Activated T-helper 2 cell treated with anti-CD3 and anti-CD28 coated beads, Interferon-gamma antibody, Interleukin-2, Interleukin-4, amounts not matched to agents 10 μg/mL and 5 μg/mL and 100 μg/mL, durations not matched to agents 14 hours and 24 hours and 36 hours (primary cell): ENCODE data around the gene ACADVL. TPM values are rescaled to one million over a fixed set of nuclear protein-coding genes. Genes with fewer than 3 reads are reported as not detected.
"Not testable (repeated sequence)": the region's sequence is repeated elsewhere in the genome, so short reads cannot be mapped to it uniquely, and the experiment has no call there.

Experiments
- DNase-seq: peaks from one replicate; pipeline ENCODE4 v3.0.0; 2021; ENCODE audit warnings: low spot score
- H3K27ac Mint-ChIP-seq: one replicate; pipeline ENCODE4 v1.8.0; 2021; ENCODE audit warnings: mixed read lengths
- H3K27me3 Mint-ChIP-seq: one replicate; pipeline ENCODE4 v1.8.0; 2021; ENCODE audit warnings: low read depth, mixed read lengths
- H3K36me3 Mint-ChIP-seq: one replicate; pipeline ENCODE4 v1.8.0; 2021; ENCODE audit warnings: low read depth, mixed read lengths
- H3K4me1 Mint-ChIP-seq: one replicate; pipeline ENCODE4 v1.8.0; 2021; ENCODE audit warnings: low read depth, mixed read lengths
- H3K4me3 Mint-ChIP-seq: one replicate; pipeline ENCODE4 v1.8.0; 2021; ENCODE audit warnings: low read depth, mild to moderate bottlenecking, moderate library complexity, mixed read lengths
- H3K9me3 Mint-ChIP-seq: one replicate; pipeline ENCODE4 v1.8.0; 2021; ENCODE audit warnings: mixed read lengths
- intact Hi-C: fragments of 100-400 bp; cut with micrococcal nuclease; formaldehyde crosslinking; loops from one replicate; pipeline ENCODE4 v1.15.1; 2023
- total RNA-seq: library from RNA; stranded (reverse); gene quantifications from 2 replicates; pipeline ENCODE4 v1.2.3, GENCODE V29; 2022

ACADVL gene
- total RNA-seq, 1 donor from 2014 or later, result 492 TPM

DNA sequence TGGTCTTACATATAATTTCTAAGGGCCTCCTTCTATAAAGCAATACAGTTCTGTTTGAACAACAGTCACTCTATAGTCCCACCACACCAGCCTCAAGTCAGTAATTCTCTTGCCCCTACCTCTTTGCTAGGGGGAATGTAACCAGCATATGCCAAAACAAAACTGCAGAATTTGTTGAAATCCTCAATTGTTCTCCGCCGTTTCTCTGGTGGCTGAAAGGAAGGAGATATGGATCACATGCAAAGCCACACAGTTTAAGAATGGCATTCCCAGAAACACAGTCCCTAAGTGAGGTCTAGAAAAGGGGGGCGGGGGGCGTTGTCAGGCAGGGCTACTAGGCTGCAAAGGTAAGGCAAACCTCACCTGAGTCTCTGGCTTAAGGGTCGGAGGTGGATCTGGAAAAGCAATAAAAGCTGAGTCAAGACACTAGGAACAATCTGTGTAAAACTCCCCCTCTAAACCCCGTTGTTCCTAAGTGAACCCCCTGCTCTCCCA lies 17.6 kb downstream of the ACADVL start:
- H3K27ac Mint-ChIP-seq, result peak overlapping the region; percentile 86
- intact Hi-C loops, result no loop called here
- no peaks in the 10 kb centered on the region for H3K9me3 Mint-ChIP-seq
- no peaks in the 10 kb centered on the region for H3K27me3 Mint-ChIP-seq
- peaks cover 54% of the 10 kb centered on the region for H3K4me1 Mint-ChIP-seq
- peaks cover 58% of the 10 kb centered on the region for H3K36me3 Mint-ChIP-seq
- DNase-seq, result no peak
- peak overlapping the region; percentile 98 for H3K4me3 Mint-ChIP-seq

DNA sequence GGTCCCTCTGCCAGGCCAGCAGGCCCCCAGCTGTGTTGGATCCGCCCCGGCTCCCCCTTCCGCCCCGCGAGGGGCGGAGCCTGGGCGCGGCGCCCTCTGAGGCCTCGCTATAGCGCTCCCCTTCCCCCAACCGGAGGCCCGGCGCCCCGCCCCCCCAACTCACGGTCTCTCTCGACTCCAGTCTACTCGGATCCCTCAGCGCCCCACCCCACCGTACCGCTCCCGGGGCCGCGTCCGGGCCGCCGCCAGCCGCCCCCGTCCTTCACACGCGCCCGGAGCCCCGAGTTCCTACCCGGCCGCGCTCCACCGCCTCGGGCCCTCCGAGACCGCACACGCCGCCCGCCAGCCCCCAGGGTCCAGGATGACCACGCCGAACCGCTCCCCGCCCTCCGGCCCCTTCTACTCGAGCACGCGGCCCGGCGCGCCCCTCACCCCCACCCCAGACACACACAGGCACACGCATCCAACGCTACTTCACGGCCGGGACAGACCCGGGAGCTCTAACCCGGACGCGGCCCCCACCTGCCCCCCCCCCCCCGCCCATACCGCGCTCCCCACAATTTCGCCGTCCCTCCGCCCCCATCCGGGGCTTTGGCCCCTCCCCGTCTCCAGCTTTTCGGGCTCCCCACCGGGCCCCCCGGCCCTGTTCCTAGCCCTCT lies 18.2 kb downstream of the ACADVL start:
- H3K36me3 Mint-ChIP-seq, result peaks cover 60% of the 10 kb centered on the region
- no peaks in the 10 kb centered on the region for H3K27me3 Mint-ChIP-seq
- peak overlapping the region; percentile 92 for H3K27ac Mint-ChIP-seq
- no peaks in the 10 kb centered on the region for H3K9me3 Mint-ChIP-seq
- intact Hi-C loops, result loop anchor here (1.0 to 2.0 kb wide), 2 partner anchors 43 to 335 kb away; partner anchors contain the start of gene SLC2A4
- peak; percentile 77 for DNase-seq
- peaks cover 52% of the 10 kb centered on the region for H3K4me1 Mint-ChIP-seq
- H3K4me3 Mint-ChIP-seq, result peak overlapping the region; percentile 98

DNA sequence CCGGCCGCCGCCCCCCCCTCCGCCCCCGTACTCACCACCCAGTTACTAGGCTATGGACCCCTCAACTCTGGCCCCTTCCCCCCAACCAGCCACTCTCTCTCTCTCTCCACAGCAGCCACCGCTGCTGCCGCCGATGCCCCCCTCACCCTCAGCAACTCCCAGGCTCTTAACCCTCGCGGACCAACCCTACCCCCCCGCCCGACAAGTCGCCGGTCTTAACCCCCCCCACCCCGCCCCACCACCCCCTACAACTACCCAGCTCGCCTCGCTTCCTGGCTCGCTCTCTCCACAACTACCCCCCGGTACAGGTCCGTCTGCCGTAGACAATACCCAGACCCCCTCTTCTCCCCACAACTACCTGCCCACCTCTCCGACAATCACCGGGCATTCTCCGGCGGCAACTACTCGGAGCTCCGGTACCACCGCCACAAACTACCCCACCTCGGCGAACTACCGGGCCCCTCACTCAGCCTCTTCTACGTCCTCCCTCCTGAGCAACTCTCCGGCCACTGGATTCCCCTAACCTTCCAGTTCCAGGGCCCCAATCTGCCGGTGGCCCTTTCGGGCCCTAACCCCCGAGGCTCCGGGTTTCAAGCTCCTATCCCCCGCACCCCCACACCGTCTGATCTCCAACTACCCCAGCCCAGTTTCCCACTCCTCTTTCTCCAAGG lies 18.8 kb downstream of the ACADVL start:
- DNase-seq, result no peak
- H3K27me3 Mint-ChIP-seq, result no peaks in the 10 kb centered on the region
- H3K4me1 Mint-ChIP-seq, result peaks cover 52% of the 10 kb centered on the region
- intact Hi-C loops, result loop anchor here (1.0 to 2.0 kb wide), 3 partner anchors 24 to 334 kb away; partner anchors contain the start of gene SLC2A4
- H3K27ac Mint-ChIP-seq, result peak overlapping the region; percentile 92
- H3K4me3 Mint-ChIP-seq, result peak overlapping the region; percentile 98
- H3K36me3 Mint-ChIP-seq, result peaks cover 63% of the 10 kb centered on the region
- no peaks in the 10 kb centered on the region for H3K9me3 Mint-ChIP-seq

DNA sequence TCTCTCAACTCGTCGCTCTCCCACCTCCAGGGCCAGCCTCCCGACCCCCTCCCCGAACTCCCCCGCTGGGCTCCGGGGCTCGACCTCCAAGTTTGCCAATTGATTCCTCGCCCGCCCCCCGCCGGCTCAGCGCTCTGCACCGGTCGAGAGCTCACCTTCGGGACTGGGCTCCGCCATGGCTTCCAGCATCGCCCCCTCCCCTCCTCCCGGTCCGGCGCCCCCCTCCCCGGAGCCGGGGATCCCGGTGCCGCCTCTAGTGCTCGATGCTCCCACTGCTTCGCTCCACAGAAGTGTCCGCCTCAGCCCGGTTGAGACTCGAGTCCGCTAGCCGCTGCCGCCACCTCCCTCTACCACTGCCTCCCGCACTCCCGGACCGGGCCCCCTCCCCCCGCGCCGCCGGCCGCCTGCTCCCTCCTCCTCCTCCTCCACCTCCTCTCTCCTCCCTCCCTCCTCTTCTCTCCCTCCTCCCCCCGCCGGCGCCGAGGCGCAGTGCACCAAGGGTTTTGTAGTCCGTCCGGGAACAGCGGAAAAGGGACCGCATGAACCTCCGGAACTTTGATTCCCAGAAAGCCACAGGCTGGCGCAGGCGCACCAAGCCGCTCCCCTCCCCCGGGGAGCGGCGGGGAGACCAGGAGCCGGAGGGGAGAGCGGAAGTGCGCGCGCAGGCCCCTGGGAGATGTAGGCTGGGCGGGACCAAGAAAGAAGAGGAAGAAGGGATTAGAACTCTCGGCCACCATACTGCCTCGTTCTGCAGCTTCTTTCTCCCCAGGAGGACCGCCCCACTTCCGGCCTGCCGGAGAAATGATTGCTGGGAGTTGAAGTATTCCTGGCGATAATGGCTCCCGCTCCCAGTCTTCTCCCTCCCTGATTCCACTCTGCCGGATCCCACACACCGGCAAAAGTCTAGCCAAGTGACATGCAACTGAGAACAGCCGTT lies 19.6 kb downstream of the ACADVL start, which contains the start of gene PHF23:
Gene PHF23 (minus strand): TSS at position 367 of the 937 bp plus-strand sequence. CDS start 178 bp downstream, at position 189.
- Mint-ChIP-seq H3K27ac (peak within 1 kb of the TSS; percentile 92), H3K4me1 (peaks cover 48% of the 10 kb centered on the region), H3K9me3 (no peaks in the 10 kb centered on the region), H3K36me3 (peaks cover 67% of the 10 kb centered on the region), H3K27me3 (no peaks in the 10 kb centered on the region), H3K4me3 (peak within 1 kb of the TSS; percentile 98)
- intact Hi-C loops, result loop anchor here (1.0 to 2.0 kb wide), 2 partner anchors 25 to 333 kb away; no protein-coding TSS in a partner anchor
- peak; percentile 98 for DNase-seq

DNA sequence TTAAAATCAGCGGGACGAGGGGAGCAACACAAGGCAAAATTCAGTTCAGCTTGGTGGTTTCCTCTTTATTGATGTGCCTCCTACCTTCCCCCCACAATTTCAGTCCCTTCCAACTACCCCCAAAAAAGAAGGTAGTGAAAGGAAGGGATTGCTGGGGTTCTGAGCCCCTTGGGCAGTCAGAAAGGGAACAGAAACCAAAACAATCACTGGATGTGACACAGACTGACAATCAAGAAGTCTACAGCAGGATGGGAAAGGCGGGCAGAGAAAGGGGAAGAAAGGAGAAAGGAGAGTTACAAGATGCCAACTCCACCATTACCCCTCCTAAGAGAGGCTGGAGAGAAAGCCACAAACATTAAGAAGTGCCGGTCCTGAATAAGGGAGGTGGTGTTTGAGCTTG lies 20.6 kb downstream of the ACADVL start:
- intact Hi-C loops, result no loop called here
- Mint-ChIP-seq H3K9me3 (no peaks in the 10 kb centered on the region), H3K27me3 (no peaks in the 10 kb centered on the region), H3K36me3 (peaks cover 64% of the 10 kb centered on the region), H3K4me1 (peaks cover 42% of the 10 kb centered on the region), H3K27ac (peak overlapping the region; percentile 5), H3K4me3 (peak overlapping the region; percentile 98)
- DNase-seq, result no peak

DNA sequence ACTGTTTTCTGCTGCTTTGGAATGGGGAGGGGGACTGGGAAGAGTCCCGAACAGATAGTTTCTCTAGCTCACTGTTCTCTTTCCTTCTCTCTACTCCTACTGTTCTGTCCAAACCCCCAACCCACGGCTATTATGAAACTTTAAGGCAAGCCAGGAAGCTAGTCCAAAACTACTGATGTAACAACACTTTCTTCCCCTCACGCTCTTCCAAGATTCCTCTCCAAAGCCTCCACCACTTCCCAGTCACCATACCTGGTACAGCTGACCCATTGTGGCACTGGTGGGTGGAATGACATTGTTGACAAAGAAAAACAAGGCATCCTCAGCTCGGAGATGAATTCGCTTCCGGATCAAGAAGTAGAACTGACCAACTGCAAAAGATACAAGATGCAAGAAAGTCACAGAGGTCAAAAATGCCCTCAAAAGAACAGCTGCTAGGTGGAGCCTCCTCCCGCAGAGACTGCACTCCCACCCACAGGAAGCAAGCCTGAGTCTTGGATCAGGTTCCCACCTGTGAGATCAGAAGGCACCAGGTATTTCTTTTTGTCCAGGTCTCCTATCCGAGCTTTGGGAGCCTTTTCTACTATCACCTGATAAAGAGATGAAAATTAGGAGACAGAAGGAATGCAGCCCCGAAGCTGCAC lies 21.5 kb downstream of the ACADVL start:
- H3K36me3 Mint-ChIP-seq, result peaks cover 62% of the 10 kb centered on the region
- peak overlapping the region; percentile 98 for H3K4me3 Mint-ChIP-seq
- peak overlapping the region; percentile 95 for H3K27ac Mint-ChIP-seq
- intact Hi-C loops, result no loop called here
- H3K4me1 Mint-ChIP-seq, result peaks cover 34% of the 10 kb centered on the region
- no peaks in the 10 kb centered on the region for H3K9me3 Mint-ChIP-seq
- no peak for DNase-seq
- H3K27me3 Mint-ChIP-seq, result no peaks in the 10 kb centered on the region

DNA sequence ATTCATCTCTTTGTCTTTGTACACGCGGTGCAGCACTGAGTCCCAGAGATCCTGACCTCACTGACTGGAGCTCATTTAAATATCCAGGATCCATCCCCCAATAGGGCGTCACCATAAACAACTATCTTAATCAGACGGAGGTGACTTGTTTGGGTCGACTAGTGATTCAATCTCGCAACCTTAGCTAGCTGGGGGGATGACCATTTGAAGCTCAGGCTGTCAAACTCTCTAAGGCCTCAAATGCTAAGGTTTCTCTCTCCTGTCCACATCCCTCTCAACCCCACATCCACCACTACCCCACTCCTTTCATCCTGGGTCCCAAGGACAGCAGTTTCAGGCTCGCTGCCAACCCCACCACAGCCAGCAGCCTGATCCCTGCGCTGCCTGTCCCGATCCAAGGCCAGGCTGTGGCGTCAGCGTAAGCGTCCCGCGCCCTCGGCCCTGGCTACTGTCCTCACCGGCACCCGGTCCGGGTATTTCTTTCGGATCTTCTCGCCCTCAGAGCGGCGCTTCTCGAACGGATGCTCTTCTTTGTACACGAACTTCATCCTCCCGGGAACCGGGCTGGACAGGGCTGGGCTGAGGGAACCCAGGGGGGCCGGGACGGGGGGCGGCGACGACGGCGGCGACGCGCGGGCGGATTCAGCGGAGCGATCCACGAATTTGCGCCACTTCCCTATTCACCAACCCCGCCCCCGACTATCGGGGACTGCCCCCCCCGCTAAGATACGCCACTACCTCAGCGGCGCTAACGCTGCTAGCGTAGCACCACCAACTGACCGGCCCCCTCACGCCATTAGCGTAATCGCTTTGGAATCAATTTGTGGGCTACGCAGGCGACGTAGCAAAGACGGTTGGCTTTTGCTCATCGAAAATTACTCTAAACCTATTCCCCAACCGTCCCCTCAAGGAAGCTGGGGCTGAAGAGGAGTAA lies 22.3 kb downstream of the ACADVL start, which contains the start of gene GABARAP:
Gene GABARAP (minus strand): TSS at position 667 of the 934 bp plus-strand sequence. CDS start 119 bp downstream, at position 548.
- Mint-ChIP-seq H3K27ac (peak within 1 kb of the TSS; percentile 95), H3K4me3 (peak within 1 kb of the TSS; percentile 98), H3K4me1 (peaks cover 32% of the 10 kb centered on the region), H3K9me3 (no peaks in the 10 kb centered on the region), H3K27me3 (no peaks in the 10 kb centered on the region), H3K36me3 (peaks cover 62% of the 10 kb centered on the region)
- peak; percentile 88 for DNase-seq
- intact Hi-C loops, result loop anchor here (1.0 to 2.0 kb wide), 3 partner anchors 10 to 65 kb away; partner anchors contain the start of genes EIF5A, ELP5 and SLC2A4

DNA sequence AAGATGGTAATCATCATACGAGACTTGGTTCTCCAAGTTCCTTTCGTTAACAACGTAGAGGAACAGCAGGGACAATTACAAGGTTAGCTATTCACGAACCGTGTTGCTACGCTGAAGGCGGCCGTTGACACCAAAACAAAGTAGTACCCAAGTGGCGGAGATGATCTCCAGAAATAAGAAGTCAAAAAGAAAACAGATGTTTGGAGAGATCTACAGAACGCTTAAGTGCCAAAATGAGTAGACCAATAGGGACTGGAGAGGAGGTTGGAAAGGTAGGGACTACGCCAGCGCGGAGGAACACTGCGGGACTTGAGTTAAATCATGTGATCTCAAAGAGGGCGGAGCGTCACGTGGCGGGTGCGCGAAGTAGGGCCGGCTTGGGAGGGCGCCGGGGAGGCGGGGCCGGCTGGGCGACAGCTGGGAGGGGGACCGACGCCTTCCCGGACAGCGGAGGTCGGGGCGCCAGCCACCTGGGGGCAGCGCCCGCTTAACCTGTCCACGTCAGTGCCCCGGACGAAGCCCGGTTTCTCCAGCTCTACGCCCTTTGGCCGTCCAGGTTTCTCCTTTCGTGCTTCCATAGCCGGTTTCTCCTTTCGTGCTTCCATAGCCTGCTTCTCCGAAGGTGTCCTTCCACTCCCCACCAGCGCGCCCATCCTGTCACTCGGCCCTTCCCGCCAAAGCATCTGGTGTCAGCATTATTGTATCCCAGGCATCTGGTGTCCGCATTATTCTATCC lies 23.1 kb downstream of the ACADVL start:
- peak; percentile 92 for DNase-seq
- peak overlapping the region; percentile 98 for H3K4me3 Mint-ChIP-seq
- intact Hi-C loops, result loop anchor here (1.0 to 2.0 kb wide), 3 partner anchors 9 to 64 kb away; partner anchors contain the start of genes EIF5A, ELP5 and SLC2A4
- peaks cover 58% of the 10 kb centered on the region for H3K36me3 Mint-ChIP-seq
- peaks cover 29% of the 10 kb centered on the region for H3K4me1 Mint-ChIP-seq
- no peaks in the 10 kb centered on the region for H3K9me3 Mint-ChIP-seq
- no peaks in the 10 kb centered on the region for H3K27me3 Mint-ChIP-seq
- H3K27ac Mint-ChIP-seq, result peak overlapping the region; percentile 95

DNA sequence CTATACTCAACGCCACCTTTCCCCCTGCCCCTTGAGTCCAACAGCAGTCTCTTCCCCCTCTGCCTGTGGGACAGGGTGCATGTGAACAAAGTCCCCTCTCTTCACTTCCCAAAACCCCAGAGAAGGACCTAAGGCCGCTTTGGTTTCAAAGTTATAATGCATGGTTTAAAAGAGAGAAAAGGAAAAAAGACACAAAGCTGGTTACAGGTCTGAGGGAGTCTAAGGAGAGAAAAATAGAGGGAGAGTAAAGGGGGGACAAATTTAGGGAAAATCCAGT lies 23.7 kb downstream of the ACADVL start:
- Mint-ChIP-seq H3K9me3 (no peaks in the 10 kb centered on the region), H3K36me3 (peaks cover 59% of the 10 kb centered on the region), H3K4me3 (peak overlapping the region; percentile 76), H3K4me1 (peaks cover 29% of the 10 kb centered on the region), H3K27ac (peak overlapping the region; percentile 28), H3K27me3 (no peaks in the 10 kb centered on the region)
- no peak for DNase-seq
- intact Hi-C loops, result loop anchor here (2.0 kb wide), 2 partner anchors 37 to 63 kb away; partner anchors contain the start of genes EIF5A and SLC2A4

DNA sequence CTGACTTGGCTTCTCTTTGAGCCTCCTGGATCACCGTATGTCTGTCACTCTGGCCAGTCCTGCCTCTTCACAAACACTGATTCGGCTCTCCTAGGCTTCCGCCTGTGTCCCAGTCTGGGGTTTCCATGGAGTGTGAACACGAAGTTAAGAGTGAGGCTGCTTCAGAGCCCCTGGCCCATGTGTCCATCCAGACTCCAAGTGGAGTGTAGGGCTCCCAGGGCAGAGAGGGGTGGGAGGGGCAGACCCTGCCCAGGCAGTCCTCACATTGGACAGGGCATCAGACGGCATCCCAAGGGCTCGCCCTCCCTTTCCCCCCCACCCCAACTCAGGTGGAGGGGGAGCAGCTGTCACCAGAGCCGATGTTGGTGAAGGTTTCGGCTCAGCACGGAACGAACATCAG lies 24.1 kb downstream of the ACADVL start:
- Mint-ChIP-seq H3K36me3 (peaks cover 59% of the 10 kb centered on the region), H3K4me1 (peaks cover 32% of the 10 kb centered on the region)
- not testable (repeated sequence) for H3K4me3 Mint-ChIP-seq, H3K27ac Mint-ChIP-seq, H3K27me3 Mint-ChIP-seq, DNase-seq, H3K9me3 Mint-ChIP-seq
- intact Hi-C loops, result loop anchor here (2.0 kb wide), 2 partner anchors 37 to 63 kb away; partner anchors contain the start of genes EIF5A and SLC2A4
